ENCODE measurements around the gene CRTAP.
"Not testable (repeated sequence)": the region's sequence is repeated elsewhere in the genome, so short reads cannot be mapped to it uniquely, and the experiment has no call there.

Gene CRTAP

DNA sequence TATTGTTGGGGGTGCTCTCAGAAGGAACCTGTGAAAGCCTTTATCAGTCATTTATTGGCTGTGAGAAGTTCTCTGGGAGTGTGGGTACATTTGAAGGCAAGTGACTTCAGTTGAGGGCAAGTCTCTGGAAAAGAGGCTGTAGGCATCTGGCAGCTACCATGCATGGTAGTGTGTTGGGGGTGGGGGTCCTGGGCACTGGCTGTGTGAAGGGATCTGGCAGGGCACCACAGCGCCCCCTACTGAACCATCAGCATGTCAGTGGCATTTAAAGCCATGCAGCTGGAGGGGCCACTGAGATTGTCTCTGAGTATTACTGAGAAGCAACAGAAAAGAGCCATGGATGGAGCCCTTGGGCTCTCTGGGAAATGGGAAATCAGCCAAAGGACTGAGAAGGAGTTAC, 30.6 kb downstream of the CRTAP start:
- peak; percentile 9 to 33 for DNase-seq

DNA sequence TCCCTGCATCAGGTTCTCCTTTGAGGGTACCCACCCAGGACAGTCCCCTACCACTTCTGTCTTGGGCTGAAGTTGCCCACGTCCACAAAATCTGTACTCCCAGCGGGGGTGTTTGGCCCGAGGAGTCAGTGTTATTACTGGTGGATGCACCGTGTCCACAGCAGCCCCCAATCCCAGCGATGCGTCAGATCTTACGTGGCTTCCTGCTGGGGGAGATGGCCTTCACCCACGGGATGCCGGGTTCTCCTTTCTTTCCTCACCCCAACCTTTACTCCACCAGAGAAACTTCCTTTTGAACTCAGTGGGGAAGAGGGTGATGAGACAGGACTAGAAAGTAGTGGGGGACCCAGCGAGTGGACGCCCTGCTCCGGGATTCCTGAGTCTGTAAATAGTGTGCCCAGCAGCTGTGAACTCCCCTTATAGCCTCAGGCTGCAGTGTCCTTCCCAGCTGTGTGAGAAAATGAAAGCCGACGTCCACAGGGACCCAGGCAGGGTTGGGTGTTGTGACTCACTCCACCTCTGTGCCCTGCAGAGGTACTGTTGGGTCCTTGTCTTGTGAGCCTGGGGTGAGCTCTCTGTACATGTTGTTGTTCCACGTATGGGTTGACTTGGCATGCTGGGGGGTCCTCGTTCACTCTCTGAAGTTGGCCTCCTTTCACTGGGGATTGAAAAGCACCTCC, 31.5 kb downstream of the CRTAP start:
- DNase-seq: no peak

DNA sequence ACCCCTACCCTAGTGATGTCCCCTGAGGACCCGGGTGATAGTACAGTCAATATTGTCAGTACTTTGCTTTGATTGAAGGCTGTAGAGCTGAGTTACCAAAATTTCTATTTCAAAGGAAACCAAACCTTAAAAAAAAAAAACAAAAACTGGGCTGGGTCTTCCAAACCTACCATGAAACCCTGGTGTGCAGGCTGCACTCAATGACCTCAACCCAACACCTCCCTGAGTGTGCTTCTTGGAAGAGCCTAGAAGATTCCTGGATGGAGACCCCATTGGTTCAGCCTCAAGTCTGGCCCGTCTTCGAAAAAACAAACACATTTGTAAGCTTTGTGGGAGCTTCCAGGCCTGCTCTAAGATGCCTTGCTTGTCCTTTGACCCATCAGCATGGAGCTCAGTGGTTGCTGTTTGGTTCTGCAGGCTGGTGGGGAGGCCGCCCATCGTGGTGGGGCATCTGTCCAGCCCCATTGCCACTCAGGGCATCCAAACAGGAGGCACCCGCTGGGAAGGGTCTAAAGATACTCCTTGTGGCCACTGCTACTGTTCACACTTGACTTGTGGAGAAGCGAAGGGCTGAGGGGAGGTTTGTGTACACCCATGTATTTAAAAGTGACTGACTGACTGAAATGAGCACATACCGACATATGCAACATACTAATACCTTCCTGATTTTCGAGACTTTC, 32.2 kb downstream of the CRTAP start:
- DNase-seq: no peak

DNA sequence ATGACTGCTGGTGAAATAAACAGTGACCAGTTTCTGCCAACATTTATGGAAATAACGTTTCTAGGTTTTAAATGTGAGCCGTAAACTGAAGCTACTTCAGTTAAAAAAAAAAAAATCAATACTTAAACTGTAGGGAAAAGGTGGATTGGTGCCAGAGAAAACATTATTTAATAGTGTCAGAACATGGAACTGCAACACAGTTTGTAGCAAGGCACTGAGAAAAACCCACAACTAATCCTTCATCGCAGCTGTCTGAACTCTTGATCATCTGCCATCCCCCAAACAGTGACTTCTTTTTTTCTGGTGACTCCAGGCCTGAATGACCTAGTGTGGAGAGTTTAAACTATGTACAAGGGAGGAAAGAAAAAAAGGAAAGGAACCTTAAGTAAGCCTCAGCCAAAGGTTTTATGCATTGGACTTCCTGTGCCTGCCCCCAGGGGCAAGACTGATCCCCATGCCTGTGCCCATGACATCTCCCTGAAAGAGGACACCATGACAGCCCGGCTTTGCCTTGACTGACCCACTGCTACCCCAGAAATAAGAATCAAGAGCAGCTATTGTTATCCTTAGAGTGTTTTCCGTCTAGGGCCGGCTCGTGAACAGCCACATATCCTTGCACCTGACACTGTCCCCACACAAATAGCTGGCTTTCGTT, 33.1 kb downstream of the CRTAP start:
- no peak for DNase-seq

DNA sequence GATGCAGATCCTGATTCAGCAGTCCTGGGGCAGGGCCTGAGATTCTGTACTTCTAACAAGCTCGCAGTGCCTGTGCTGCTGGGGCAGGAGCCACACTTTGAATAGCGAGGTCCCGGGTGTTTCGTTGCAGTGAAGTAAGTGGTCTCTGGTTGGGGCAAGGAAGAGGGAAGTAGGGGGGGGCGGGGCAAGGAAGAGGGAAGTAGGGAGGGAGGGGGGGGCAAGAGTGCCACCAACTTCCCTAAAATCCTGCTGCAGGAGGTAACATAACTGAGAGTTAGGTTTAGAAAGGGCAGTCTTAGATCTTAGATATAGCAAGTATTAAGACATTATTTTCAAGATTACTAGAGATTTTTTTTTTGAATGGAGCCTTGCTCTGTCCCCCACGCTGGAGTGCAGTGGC, 35.5 kb downstream of the CRTAP start:
- DNase-seq: no peak

DNA sequence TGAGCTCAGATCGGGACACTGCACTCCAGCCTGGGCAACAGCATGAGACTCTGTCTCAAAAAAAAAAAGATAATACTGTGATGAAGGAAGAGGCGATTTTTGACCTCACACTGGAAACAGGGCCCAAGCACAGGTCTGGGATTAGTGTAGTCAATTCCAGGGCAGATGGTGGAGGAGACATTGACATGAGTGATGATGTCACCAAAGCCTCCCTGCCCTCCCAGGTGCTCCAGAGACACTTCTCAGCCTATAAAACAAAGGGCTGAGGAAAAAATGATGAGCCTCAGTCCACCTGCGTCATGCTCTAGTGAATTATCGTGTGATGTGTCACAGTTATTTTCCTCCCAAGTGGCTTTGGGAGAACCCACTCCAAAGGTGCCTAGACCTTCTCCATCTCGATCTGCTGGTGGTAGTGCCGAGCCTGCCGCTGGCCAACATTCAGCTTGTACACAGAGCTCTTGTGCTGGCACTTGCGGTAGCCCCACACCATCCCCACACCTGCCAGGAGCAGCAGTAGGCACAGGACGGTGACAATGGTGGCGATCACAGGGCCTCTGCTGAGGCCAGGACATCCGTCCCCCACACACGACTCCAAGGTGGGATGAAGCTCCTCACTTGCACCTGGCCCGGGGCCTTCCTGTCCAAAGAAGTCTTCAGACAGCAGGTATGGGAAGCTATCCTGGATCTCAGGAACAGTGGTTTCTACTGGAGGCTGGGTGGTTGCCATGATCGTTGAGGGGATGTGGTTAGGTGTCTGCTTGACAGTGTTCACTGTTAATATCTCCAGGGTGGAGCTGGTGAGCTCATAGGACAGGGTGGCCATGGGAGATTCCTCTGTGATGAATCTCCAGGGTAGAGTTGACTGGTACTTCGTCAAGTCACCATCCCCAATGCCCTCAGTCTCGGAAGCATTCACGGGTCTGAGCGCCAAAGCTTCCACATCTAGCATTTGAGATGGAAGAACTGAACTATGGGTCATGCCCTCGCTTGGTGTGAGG, 38.8 kb downstream of the CRTAP start:
- no peak for DNase-seq

DNA sequence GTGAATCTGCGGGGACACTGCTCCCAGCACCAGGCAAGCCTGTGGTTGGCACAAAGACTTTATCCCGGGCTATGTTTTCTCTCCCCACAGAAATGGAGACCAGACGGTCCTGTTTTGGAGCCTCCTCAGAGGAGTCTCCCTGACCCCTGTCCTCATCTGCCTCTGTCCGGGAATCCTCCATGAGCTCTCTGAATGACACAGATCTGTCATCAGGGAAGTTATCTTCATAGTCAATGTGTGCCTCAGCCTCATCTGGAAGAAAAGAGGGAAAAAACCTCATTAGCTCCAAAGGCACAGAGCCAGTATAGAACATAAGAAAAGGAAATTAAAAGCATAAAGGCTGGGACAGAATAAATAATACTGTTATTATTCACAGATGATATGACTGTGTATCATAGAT, 40.0 kb downstream of the CRTAP start:
- no peak for DNase-seq

DNA sequence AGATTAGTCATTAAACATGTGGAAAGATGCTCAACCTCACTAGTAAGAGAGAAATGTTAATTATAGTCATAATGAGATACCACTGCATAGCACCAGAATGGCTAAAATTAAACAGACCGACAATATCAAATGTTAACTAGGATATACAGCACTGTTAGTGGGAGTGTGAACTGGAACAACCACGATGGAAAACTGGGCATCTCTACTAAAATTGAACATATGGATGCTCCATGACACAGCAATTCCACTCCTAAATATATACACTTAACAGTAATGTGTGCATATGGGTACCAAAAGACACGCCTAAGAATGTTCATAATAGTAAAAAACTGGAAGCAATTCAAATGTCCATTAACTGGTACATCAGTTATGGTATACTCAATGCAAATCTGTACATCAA, 41.5 kb downstream of the CRTAP start:
- DNase-seq: no peak

DNA sequence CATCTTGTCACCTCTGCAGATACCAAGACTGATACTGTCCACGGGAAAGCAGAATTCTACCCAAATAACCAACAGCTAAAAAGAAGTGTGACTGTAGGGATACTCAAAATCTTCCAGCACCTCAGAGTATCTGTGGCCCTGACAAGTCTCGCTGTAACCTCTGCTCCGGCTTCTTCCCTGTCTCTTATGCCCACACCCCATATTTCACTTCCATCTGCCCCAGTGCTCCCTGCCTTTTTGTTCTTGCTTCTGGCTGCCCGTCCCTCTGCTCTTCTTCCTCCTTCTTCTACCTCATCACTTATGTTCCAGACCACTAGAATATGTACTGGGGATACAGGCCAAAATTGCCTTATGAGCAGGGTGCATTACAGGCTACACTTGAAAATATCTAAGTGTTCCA, 45.4 kb downstream of the CRTAP start:
- DNase-seq: no peak

DNA sequence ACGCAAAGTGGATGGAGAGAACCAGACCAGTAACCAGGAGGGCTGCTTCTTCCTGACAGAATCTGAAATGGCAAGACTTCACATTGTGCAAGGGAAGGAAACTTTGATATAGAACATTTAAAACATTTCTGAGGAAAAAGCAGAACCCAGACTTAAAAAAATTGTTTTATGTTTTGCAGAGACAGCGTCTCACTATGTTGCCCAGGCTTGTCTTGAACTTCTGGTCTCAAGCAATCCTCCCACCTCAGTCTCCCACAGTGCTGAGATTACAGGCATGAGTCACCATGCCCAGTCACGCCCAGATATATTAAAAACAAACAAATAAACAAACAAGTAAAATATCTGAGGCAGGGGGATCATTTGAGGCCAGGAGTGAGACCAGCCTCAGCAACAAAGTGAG, 46.2 kb downstream of the CRTAP start:
- DNase-seq: no peak

DNA sequence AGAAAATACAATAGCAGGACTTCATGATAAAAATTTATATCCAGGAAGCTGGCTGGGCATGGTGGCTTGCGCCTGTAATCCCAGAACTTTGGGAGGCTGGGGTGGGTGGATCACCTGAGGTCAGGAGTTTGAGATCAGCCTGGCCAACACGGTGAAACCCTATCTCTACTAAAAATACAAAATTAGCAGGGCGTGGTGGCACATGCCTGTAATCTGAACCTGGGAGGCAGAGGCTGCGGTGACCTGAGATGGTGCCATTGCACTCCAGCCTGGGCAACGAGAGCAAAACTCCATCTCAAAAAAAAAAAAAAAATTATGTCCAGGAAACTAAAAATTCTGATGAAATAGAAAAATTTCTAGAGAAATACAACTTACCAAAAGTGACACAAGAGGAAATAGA, 48.8 kb downstream of the CRTAP start:
- not testable (repeated sequence) for DNase-seq

DNA sequence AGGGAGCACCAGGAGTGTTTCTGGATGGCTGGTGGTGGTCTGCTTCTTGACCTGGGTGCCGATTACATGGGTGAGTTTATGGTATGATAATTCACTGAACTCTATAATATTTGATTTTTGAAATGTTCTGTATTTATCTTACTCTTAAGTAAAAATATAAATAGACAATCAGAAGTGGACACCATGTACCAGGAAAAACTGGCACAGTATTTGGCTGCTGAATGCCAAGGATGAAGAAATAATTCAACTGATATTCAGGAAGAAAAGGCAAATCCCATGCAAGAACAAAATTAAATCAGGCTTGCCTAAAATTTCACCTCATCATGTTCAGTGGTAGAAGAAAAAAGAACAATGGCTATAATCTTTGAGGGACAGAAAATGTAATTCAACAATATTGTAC, 51.6 kb downstream of the CRTAP start:
- DNase-seq: no peak

DNA sequence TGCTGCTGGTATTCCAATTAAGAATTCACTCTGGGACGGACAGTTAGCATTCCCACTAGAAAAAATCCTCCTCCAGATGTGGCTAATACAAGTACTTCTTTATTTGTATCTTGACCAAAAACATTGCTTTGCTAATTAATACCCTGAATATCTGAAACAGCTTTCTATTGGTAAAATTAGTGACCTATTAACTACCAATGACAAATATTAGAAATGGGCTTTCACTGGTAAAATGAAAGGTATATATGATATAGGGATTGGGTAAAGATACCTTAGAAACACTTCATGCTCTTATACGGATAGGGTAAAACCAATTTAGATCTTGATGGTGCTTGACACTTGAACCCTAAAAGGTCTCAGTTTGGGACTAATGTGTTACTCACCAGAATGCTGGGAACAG, 52.3 kb downstream of the CRTAP start:
- DNase-seq: no peak

DNA sequence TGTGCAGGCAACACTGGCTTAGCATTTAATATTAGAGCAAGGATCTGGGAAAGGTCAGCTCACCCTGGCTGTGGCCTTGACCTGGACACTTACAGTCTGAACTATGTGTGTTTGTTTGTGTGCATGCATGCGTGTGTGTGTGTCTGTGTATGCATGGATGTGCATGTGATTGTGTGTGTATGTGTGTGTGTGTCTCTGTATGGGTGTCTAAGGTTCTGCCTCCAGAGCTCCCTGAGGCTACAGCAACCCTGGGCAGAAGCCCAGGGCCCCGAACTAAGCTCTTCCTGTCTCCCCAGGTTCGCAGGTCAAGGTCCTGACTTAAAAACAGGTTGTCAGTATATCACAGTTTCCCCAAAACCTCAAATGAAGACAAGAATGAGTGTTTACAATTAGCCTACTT, 53.5 kb downstream of the CRTAP start:
- DNase-seq: no peak

DNA sequence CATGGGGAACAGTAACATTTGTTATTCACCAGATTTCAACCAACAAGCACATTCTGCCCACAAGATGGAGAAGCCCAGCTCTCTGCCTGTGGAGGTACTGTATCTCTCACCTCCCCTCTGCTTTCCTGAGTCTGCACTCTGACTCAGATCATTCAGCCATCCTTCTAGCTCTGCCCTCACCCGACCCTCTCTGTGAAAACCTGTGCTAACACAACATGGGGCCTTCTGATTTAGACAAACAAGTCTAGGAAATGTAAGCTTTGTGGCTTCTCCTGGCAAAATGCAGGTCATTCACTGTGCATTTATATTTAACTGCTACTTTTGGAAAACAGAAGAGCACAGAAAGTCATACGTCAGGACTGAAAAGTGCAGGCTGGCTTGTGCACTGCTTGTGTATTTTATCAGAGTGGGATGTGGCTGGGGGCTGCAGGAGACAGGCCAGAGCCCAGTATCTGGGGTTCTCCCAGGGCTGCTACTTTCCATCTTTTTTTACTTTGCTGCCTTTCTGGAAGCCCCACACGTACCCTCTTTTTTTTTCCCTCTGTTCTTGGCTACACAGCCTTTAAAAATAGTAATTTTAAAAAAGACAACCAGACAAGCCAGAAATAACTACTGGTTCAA, 54.0 kb downstream of the CRTAP start:
- DNase-seq: no peak

DNA sequence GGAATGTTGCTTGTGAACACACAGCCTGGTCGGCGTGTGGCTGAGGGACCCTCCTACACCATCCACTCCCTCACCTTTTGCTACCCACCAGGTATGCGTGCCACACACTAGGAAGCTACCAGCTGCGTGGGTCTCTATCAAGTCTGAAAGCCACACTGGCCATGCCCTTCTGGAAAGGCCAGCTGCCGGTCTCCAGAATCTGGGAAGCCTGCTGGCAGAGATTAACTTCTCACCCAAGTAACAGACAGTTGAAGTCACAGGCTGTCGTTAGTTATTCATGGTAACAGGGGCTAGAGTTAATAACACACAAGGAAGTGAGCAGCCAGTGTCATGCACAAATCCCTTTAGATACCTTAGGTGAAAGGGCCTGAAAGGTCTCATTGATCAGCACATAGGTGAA, 56.7 kb downstream of the CRTAP start:
- DNase-seq: no peak

DNA sequence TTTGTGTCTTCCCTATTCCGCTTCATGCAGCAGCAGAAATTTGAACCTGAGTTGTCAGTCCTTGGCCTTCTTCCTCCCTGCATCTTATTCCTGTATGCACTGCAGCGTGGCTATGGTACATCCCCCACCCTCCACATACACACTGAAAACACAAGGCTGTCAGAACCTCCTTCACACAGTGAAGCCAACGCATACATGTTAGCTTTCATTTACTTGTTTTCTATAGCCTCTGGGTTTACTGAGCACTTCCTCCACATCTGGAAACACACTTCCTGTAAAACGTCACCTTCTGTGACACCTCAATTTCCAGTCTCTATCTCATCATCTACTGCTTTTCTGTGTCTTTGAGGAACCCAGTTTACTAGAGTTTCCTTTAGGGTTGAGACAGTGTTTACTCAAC, 57.8 kb downstream of the CRTAP start:
- DNase-seq: peak in 1 of 2 donors; percentile 4

DNA sequence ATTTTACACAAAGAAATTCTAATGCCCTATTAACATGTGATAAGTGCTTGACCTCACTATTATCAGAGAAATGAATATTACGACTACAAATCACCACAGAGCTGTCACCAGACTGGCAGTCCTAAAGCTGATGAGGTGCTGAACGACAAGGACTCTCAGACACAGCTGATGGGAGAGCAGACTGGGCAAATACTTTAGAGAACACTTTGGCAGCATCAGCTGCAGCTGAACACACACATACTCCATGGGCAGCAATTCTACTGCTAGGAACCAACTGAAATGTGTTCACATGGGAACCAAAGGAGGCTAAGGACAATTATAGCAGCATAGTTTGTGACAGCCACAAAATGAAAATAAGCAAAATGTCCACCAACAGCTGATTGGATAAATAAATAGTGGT, 59.3 kb downstream of the CRTAP start:
- no peak for DNase-seq

DNA sequence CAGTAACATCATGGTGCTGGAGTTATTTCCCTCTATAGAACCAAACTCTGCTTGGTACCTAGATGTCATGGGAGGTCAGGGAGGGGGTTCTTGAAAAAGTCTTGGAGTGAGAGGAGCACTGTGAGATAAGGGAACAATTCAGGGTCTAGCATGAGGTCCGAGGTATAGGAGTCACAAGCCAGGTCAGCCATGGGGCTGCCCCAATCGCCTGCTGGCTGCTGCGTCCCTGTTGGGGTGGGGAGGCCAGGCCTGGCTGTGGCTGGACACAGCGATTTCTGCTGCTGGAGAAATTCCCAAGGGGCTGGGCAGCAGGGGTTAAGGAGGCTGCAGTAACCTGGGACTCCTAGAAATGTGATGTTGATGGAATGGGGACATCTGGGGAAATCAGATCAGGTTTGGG, 59.9 kb downstream of the CRTAP start:
- DNase-seq: no peak

DNA sequence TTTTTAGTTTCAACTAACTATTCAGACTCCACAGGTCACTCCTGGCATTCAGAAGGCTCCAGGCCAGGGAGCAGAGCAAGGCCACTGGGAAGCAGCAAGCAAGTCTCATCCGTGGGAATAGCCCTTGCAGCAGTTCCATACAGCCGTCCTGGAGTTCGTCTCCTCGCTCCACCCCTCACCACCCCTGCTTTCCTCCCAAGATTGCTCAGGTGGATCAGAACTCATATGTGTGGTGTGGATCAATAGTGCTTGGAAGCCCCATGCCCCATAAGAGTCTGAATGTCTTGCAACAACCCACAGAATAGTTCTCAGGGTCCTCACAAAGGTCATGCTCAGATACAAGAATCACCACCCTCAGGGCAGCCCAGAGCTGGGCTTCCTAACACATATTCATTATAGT, 60.3 kb downstream of the CRTAP start:
- DNase-seq: no peak

DNA sequence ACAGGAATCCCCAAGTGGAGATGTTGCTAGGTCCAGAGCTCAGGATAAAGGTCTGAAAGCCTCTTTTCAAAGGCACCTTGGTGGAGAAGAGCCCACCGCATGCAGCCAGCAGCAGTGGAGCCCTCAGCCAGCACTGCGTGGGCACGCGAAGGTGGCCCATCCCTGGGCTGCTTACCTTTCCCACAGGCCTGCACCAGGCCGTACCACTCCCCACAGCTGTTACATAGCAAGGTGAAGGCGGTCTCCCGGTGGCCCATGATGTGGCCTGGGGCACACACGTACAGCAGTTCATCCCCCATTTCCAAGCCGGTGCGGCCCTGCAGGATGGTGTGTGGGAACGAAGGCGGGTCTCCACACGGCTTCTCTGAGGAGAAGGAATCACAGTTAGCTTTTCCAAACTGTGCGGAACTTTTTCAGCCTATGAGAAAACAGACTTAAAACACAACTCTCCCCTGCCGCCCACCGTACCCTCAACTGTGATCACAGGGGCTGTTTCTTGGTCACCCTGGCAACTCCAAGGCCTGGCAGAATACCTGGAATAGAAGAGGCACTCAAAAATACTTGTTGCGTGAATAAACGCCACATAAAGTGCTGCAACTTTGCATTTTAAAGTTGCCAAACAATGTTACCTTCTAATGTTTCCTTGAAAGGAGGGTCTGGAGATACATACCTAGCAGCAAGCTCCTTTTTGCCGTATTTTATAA, 61.0 kb downstream of the CRTAP start:
- DNase-seq: no peak

DNA sequence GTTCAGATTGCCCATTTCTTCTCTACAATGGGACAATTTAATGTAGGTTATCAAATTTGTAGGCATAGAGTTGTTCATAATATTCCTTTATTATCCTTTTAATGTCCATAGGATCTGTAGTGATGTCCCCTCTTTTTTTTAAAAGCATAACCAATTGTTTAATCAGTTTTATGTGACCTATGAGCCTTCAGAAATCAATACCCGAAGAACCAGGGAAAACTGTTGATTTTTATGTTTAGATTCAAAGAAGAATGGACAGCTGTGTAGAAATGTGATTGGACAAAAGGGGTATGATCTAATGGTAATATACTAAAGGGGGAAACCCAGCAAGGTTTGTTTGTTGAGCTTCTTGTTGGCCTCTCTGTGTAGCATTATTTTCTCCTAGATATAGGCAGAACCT, 65.3 kb downstream of the CRTAP start:
- no peak for DNase-seq
